Stimulated activated CD4-positive, alpha-beta T cell treated with anti-CD3 and anti-CD28 coated beads, Interleukin-12 subunit alpha, Interleukin-12 subunit beta, amount 100 ng/mL, for 24 hours (primary cell): ENCODE data around the gene PPM1H.

Experiments
- DNase-seq, 2 experiments: peaks; one replicate each; pipeline ENCODE4 v3.0.0-alpha.2; 2020; ENCODE audit warnings: low read depth in 2 of 2

The PPM1H gene

DNA sequence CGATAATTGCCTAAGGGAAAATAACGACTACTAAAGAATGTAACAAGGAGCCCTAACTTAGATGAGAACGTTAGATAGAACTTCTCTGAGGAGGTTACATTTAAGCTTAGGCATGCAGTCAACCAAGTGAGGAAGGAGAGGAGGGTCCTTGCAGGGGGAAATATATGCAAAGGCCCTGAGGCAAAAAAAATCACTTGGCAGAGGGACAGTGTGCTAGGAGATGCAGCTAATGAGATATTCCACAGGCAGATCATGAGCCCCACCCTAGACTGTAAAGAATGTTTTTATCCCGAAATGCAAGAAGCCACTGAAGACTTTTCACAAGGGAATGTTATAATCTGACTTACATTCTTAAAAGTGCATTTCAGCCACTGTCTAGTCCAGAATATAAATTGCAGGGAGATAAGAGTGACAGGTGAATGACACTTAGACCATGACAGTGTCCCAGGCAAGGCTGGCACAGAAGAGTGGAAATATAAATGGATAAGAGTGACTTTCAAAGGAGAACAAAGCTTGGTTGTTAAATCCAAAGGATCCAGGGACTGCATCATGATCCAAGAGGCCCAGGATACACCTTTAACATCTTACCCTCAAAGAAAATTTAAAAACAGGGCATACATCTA, 61.0 kb downstream of the PPM1H start:
- no peak for DNase-seq

DNA sequence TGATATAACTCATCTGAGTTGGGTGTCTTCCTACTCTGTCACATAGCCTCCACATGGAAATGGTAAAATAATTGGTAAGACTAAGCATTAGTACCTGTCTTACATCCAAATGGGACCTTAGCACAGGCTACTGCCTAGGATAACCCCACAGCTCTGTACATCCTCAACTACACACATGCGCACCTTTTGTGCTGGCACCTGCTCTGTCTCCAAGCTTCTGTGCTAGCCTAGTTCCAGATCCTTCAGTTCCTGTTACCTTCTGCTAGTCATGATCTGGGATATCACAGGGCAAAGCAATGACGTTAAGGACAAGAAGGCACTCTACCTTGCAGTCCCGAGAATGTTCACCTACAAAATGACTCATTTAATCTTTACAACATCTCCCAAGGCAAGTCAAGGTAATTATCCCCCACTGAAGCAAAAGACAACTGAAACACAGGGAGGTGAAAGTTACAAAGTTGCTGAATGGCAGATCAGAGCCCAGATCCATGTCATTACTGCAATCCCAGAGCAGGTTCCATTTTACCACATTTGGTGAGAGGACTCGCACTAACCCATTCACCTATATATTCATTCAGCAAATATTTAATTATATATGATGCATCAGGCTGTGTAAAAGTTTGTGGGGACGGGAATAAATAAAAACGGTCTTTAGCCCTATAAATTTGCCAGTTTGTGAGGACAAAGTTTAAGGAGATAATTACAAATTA, 61.7 kb downstream of the PPM1H start:
- DNase-seq: no peak

DNA sequence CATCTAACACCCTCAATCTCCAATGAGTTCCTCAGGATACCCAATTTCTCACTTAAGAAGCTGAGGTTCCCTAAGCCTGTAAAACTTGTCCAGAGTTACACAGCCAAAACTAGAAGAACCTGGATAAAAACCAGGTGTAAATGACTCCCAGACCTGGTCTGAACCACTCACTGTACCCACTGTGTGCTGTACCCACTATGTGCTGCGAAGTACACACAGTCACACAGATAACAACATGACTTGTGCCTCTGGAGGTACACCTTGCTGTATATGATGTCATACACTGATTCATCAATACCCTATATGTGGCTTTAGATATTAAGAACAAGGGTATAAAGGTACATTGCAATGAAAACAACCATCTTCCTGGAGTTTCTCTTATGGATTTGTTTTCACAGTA, 66.1 kb downstream of the PPM1H start:
- DNase-seq: no peak

DNA sequence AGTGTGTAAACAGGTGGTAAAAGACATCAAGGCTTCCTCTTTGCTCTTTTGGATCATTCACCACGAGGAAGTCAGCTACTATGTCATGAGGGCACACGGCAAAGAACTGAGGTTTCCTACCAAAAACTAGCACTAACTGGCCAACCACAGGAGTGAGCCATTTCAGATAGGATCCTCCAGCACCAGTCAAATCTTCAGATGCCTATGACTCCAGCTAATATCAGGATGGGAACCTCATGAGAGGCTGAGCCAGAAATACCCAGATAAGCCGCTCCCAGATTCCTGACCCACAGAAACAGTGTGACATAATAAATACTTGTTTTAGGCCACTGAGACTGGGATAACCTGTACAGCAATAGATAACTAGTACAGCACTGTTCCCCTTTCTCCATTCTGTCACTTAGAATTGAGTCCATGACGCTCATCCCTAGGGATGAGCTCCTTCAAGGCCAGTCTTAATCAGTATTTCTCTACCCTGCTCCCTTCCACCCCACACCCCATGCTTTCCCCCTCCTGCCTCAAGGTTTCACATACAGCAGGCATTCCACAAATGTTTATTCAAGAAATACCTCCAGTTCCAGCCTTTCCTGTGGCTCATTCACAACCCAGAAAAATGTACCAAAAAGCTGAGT, 68.4 kb downstream of the PPM1H start:
- DNase-seq: no peak

- no peak for DNase-seq
These were observed 69.0 kb downstream of the PPM1H start for GRCh38 chr12:62865937-62866336.

- DNase-seq: no peak
These were observed 69.9 kb downstream of the PPM1H start for GRCh38 chr12:62865065-62865464.

GRCh38 chr12:62862259-62862881, 72.6 kb downstream of the PPM1H start:
- DNase-seq: no peak

DNA sequence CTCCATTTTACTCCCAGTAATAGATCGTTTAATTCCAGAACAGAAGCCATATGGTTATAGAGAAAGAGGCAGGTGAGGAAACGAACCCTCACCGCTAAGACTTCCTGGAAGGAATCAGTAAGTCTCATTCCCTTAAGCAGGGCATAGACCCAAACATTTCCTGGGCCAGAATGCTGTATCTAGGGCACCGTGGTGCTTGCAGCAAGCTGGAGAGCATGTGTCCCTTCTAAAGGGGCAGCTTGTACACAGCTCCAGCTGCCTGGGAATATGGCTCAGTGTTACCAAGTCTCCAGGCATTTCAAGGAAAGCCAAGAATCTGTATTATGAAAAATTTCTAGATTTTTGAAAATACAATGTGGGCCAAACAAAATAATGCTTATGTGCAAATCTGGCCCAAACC, 73.4 kb downstream of the PPM1H start:
- DNase-seq: no peak

GRCh38 chr12:62860501-62861411, 74.2 kb downstream of the PPM1H start:
- DNase-seq: no peak

- DNase-seq: no peak
These were observed 74.9 kb downstream of the PPM1H start for GRCh38 chr12:62860020-62860419.

DNA sequence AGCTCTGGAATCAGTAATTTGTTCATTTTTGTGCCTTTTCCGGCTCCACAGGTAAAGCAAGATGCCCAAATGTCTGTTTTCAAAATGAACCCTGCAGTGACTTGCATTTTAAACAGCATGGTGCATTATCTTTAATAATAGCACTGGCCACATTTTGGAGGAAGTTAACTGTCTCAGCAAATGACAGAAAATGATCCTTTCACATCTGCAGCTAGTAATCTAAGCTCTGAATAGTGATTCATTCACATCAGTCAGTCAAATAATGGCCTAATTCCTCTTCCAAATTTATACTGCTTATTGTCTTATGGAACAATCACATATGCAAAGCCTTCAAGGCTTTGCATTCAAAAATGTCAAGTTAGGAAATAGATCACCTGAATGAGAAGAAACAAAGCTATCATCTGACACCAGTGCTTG, 75.6 kb downstream of the PPM1H start:
- DNase-seq: no peak

DNA sequence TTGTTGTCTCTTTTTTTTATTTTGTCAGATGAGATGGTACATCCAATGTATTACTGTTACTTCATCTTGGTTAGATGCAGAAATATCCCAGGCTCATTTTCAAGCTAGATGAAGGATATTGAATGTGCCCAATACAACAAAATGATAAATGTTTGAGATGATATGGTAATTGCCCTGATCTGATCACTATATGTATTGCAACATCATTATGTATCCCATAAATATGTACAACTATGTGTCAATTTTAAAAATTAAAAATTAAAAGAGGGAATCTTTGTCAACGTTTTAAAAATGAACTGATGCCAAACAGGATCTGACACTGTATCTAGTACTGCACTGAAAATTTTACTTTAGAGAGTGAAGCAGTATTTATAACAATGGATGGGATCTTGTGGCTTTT, 78.5 kb downstream of the PPM1H start:
- DNase-seq: no peak

DNA sequence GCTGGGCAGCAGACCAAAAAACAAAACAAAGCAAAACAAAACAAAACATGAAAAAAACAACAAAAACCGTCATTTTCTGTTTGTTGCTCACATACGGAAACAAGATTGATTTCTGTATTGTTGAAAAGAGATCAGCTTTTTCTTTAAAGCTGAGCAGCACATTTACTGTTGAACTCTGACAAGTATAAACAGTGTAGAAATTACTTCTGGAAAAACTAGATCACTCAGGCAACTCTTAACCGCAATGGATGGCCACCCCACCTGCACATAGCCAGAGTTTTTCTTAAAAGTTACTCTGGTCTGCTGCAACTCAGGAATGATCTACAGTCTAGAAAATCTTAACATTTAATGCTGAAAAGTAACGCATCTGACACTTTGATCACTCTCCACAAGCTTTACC, 80.9 kb downstream of the PPM1H start:
- no peak for DNase-seq

GRCh38 chr12:62849398-62849797, 85.6 kb downstream of the PPM1H start:
- no peak for DNase-seq

DNA sequence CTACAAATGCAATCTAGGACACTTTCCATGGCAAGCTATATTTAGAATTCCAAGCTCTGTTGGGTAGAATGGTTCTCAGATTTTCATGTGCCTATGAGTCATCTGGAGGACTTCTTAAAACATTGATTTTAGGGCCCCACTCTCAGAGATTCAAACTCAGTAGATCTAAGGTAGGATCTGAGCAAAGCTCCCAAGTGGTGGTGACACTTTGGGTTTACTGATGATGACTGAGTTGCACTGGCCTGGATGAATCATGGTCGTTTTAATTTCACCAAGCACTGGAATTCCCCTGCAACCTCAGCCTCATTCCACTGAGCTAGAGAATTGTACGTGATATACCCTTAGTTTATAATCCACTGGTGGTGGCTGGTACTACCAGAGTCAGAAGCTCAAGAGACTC, 86.5 kb downstream of the PPM1H start:
- no peak for DNase-seq

GRCh38 chr12:62847709-62848108, 87.2 kb downstream of the PPM1H start:
- no peak for DNase-seq

DNA sequence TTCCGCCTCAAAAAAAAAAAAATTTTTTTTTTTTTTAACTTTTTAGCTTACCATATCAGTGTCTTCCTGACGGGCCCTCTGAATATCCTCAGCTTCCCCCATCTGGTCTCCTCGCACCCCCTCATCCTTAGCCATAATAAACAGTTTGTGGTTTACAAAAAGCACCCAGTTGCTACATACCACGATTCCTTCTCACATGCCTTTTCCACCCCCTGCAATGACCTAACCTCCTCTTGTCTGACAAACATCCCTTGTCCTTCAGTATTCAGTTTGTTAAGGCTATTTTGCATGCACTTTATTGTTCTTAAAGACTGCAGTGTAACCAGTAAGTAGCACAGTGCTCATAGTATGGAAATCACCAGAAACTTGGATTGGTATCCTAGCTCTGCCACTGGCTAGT, 88.5 kb downstream of the PPM1H start:
- no peak for DNase-seq

DNA sequence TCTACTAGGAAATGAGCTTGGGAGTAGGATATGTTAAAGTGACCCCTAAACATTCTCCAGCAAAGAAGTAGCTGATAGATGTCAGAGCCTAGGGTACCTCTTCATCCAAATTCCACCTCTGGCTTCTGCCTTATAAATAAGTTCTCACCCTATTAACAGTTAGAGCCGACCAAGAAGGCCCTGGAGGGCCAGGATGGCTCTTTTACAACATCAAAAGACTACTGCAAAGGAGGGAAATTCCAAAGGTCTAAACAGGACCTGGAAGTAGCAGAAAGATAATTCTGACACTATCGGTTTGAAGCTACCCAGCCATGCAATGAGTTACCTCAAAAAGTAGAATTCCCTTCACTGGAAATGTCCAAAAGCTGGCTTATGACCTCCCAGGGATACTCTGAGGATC, 90.0 kb downstream of the PPM1H start:
- DNase-seq: no peak

DNA sequence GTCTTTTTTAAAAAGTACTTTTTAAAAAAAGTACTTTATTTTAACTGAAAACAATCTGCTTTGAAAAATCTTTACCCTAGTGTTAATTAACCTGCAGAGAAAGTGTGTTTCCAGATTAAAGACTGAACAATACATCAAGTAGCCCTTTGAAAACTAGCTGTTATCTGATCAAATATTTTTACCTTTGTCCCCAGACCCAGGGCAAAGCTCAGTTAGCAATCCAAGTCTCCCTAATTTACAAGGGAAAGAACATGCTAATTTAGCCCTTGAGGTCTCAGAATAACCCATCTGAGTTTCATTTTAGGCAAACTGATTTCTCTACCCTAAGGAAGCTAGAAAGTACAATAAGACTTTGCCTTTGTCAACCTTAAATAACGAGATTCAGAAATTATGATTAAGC, 91.2 kb downstream of the PPM1H start:
- no peak for DNase-seq

GRCh38 chr12:62841846-62842245, 93.1 kb downstream of the PPM1H start:
- no peak for DNase-seq

GRCh38 chr12:62840806-62841205, 94.1 kb downstream of the PPM1H start:
- no peak for DNase-seq
